ENCODE measurements around the gene UEVLD.

Gene UEVLD

DNA sequence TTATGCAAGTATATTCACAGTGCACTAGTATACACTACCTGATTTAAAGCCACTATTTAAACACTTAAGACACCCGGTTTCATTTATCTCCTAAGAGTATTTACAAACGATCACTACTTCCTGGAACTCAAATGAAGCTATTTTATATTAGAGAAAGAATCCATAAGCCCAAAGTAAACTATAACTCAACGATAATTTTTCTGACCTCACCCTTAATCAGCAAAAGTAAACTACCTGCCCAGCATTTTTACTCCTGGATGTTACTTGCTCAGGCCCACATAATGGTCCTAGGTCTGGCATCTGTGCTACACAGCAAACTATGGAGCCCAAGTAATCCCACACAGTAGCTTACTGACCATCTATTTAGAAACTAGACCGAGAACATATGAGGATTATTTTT, 95.2 kb downstream of the UEVLD start:
- Histone ChIP-seq H3K36me3 (ENCODE audit: control insufficient read depth, insufficient read depth, low read length, severe bottlenecking) (peaks cover 63% of the 10 kb centered on the region), H3K4me1 (ENCODE audit: control insufficient read depth, insufficient read depth, low read length) (peaks cover 31% of the 10 kb centered on the region), H3K4me3 (ENCODE audit: low read length) (no peak overlapping the region), H3K27me3 (replicated peaks; ENCODE audit: control insufficient read depth, insufficient read depth, low read length) (no peaks in the 10 kb centered on the region), H3K9me3 (ENCODE audit: control insufficient read depth, low read length) (no peaks in the 10 kb centered on the region), H3K9ac (ENCODE audit: low read length) (no peak overlapping the region)
- DNase-seq (ENCODE audit: low read depth) = no peak

DNA sequence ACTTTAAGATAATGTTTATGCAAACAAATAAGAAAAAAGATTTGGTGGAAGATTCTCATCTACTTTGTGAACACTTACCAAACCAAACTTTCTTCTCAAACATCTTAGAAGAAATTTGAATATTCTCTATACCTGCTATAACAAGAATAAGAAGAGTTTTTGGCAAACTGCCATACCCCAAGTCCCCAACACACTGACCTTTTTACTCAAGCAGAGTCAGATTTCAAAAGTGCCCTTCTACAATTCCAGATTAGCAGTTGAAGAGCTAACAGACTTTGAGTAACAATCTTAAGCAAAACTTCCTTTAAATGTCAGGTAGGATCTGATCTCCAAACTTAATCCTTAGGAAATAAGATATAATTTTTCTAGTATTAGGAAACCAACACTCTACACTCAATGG, 95.6 kb downstream of the UEVLD start:
- H3K9ac ChIP-seq (ENCODE audit: low read length) = no peak overlapping the region
- no peak overlapping the region for H3K4me3 ChIP-seq (ENCODE audit: low read length)
- no peaks in the 10 kb centered on the region for H3K27me3 ChIP-seq (replicated peaks; ENCODE audit: control insufficient read depth, insufficient read depth, low read length)
- peaks cover 31% of the 10 kb centered on the region for H3K4me1 ChIP-seq (ENCODE audit: control insufficient read depth, insufficient read depth, low read length)
- no peaks in the 10 kb centered on the region for H3K9me3 ChIP-seq (ENCODE audit: control insufficient read depth, low read length)
- H3K36me3 ChIP-seq (ENCODE audit: control insufficient read depth, insufficient read depth, low read length, severe bottlenecking) = peaks cover 62% of the 10 kb centered on the region
- peak; percentile 22 for DNase-seq (ENCODE audit: low read depth)

DNA sequence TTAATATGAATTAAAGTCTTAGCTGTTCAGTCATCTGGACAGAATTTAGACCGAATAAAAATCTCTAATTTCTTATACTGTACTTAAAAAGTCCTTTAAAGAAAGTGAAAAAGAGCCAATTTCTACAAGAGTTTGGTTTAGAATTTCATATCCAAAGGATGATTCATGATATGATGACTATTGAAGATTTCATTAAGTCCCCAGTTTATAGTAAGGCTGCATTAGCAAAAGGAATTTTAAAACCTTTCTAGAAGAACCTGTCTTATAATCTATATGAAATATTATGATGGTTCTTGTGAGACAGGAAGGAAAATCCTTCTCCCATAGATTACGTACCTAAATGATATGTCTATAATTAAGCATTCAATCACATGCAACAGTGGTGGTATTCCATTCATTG, 96.6 kb downstream of the UEVLD start:
- H3K9ac ChIP-seq (ENCODE audit: low read length) = no peak overlapping the region
- H3K9me3 ChIP-seq (ENCODE audit: control insufficient read depth, low read length) = no peaks in the 10 kb centered on the region
- no peaks in the 10 kb centered on the region for H3K27me3 ChIP-seq (replicated peaks; ENCODE audit: control insufficient read depth, insufficient read depth, low read length)
- peaks cover 31% of the 10 kb centered on the region for H3K4me1 ChIP-seq (ENCODE audit: control insufficient read depth, insufficient read depth, low read length)
- no peak overlapping the region for H3K4me3 ChIP-seq (ENCODE audit: low read length)
- DNase-seq (ENCODE audit: low read depth) = peak; percentile 9
- peaks cover 52% of the 10 kb centered on the region for H3K36me3 ChIP-seq (ENCODE audit: control insufficient read depth, insufficient read depth, low read length, severe bottlenecking)

DNA sequence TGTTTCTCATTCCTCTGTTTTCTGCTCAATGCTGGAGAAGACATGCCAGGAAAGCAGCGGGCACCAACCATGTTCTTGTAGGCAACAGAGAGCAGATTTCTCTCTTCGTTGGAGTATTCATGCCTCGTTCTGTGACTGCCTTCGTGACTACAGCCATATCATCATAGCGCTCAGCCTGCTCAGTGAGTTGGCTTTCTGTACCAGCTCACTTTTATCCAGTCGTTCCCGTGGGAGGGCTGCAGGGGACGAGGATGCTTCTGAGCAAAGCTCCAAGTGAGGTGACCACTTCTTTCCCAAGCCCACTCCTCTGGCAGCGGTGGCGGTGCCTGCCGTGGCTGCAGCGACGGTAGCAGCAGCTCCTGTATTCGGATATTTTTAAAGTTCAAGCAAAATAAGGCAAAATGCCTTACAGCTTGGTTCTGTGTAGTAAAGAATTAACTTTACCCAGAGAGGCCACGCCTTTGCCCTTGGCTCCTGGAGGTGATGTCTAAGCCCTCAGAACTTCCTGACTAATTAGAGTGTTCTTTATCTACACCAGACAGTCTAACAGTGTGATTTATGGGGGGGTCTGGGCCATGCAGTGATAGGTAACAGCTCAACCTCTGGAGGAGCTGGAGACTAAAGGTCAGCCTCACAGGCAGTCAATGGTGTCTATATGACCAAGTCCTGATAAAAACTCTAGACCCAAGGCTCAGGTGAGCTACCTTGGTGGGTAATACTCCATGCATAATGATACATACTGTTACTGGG, 97.6 kb downstream of the UEVLD start:
- peaks cover 31% of the 10 kb centered on the region for H3K4me1 ChIP-seq (ENCODE audit: control insufficient read depth, insufficient read depth, low read length)
- no peak overlapping the region for H3K4me3 ChIP-seq (ENCODE audit: low read length)
- no peaks in the 10 kb centered on the region for H3K27me3 ChIP-seq (replicated peaks; ENCODE audit: control insufficient read depth, insufficient read depth, low read length)
- no peak for DNase-seq (ENCODE audit: low read depth)
- no peak overlapping the region for H3K9ac ChIP-seq (ENCODE audit: low read length)
- H3K9me3 ChIP-seq (ENCODE audit: control insufficient read depth, low read length) = no peaks in the 10 kb centered on the region
- H3K36me3 ChIP-seq (ENCODE audit: control insufficient read depth, insufficient read depth, low read length, severe bottlenecking) = peaks cover 51% of the 10 kb centered on the region

DNA sequence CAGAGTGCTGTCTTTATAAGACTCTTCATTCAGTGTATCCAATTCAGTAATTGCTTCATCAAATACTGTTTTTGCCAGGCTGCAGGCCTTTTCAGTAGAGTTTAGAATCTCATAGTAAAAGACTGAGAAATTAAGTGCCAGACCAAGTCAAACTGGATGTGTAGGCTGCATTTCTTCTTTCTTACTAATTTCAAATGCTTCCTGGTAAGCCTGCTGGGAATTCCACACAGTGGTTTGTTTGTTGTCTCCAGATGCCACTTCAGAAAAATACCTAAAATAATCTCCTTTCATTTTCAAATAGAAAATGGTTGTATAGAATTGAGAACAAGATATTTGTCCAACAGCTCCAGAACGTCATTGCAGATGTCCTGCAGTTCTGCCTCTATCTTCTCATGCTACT, 98.2 kb downstream of the UEVLD start:
- no peak overlapping the region for H3K4me3 ChIP-seq (ENCODE audit: low read length)
- H3K9ac ChIP-seq (ENCODE audit: low read length) = no peak overlapping the region
- H3K36me3 ChIP-seq (ENCODE audit: control insufficient read depth, insufficient read depth, low read length, severe bottlenecking) = peaks cover 51% of the 10 kb centered on the region
- H3K27me3 ChIP-seq (replicated peaks; ENCODE audit: control insufficient read depth, insufficient read depth, low read length) = no peaks in the 10 kb centered on the region
- no peaks in the 10 kb centered on the region for H3K9me3 ChIP-seq (ENCODE audit: control insufficient read depth, low read length)
- peak; percentile 28 for DNase-seq (ENCODE audit: low read depth)
- H3K4me1 ChIP-seq (ENCODE audit: control insufficient read depth, insufficient read depth, low read length) = peaks cover 31% of the 10 kb centered on the region

DNA sequence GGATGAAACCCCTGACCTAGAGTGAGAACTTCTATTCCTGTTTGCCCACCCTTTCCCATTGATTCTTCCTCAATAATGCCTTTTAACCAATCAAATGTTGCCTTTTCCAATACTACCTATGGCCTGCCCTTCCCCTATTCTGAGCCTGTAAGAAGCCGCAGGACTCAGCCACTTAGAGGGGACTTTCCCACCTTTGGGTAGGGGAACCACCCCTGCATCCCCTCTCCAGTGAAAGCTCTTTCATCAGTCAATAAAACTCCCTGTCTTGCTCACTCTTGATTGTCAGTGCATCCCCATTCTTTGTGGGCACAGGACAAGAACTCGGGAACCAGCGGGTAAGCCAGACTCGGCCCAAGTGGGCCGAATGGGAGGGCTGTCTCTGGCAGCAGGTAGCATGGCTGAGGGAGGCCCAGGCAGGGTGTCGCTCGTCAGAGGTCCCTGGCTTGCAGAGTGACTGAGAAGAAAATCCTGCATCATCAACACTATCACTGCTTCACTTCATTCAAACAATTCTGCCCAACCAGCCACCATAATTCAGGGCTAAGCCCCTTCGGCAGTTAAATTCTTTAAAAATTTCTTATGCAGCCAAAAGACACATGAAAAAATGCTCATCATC, 102.5 kb downstream of the UEVLD start:
- H3K9me3 ChIP-seq (ENCODE audit: control insufficient read depth, low read length) = no peaks in the 10 kb centered on the region
- peaks cover 58% of the 10 kb centered on the region for H3K36me3 ChIP-seq (ENCODE audit: control insufficient read depth, insufficient read depth, low read length, severe bottlenecking)
- no peaks in the 10 kb centered on the region for H3K27me3 ChIP-seq (replicated peaks; ENCODE audit: control insufficient read depth, insufficient read depth, low read length)
- H3K4me1 ChIP-seq (ENCODE audit: control insufficient read depth, insufficient read depth, low read length) = peaks cover 20% of the 10 kb centered on the region
- DNase-seq (ENCODE audit: low read depth) = no peak
- H3K9ac ChIP-seq (ENCODE audit: low read length) = no peak overlapping the region
- H3K4me3 ChIP-seq (ENCODE audit: low read length) = no peak overlapping the region
